ENCODE data around the gene RIPK4.

RIPK4 gene

DNA sequence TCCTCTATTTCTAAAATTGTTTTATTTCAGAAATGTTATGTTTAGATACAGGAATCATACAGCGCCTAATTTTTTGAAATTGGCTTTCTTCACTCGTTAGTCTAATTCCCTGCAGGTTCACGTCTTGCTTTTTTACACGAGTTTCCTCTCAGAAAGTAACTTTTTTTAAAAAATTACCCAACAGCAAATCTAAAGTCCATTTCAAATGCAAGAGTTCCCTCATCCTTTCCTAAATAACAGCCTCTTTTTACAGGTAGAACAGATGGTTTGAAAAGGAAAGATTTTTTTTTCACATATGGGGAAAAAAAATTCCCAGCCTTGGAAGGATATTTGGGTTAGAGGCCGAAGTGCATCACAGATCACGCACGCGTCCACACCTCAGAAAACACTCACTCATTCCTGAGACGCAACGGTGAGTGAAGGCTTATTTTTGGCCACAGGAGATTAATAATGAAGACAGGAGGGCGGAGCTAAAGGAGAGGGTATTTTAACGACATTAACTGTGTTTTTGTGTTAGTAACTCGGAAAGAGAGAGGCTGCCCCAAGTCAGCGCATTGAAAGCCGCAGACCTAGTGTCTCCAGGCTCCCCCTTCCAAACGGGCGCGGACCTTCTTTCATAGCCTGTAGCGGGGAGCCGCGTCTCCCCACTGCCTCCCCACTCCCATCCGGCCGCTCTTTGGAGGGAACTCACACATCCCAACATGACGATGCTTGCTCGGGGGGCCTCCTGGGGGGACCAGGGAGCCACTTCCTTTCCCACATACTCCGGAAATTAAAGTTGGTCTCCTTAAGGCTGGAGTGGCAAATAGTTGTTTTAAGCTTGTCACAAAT, 969 bp upstream of the RIPK4 start:
- no peak for DNase-seq

DNA sequence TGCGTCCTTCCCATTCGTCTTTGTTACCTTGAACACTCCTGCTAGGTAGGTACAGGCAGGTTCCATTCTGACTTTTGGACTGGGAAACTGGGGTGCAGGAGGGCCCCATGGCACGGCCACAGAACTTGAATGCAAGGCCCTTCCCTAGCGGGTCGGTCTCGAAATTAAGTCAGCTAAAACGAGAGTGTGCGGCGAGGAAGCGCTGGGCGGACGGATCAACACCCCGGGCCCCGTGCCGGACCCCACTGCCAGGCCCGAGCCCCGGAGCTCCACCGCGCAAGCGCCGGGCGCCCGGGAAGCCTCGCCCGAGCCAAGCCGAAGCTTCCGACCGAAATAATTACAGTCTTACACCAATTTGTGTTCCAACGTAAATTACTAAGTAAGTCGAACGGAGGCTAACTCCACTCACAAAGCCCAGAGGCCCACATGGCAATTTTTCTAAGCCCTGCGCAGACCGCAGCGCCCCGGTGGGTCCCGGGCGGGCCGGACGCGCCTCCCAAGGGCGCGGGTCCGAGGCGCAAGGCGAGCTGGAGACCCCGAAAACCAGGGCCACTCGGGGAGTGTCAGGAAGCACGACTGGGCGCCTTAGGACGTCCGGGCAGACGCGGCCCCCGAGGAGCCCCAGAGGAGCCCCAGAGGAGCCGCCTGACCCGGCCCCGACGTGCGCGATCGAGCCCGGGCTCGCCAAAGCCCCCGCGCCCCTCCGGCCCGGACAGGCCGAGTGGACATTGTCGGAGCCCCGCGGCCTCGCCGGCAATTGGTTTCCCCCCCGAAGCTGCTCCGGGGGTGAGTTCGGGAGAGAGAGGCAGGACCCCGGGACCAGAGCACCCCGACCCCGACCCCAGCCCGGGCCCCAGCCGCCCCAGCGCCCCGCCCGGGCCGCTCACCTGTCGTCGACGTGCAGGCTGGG, 624 bp downstream of the RIPK4 start:
- no peak for DNase-seq

DNA sequence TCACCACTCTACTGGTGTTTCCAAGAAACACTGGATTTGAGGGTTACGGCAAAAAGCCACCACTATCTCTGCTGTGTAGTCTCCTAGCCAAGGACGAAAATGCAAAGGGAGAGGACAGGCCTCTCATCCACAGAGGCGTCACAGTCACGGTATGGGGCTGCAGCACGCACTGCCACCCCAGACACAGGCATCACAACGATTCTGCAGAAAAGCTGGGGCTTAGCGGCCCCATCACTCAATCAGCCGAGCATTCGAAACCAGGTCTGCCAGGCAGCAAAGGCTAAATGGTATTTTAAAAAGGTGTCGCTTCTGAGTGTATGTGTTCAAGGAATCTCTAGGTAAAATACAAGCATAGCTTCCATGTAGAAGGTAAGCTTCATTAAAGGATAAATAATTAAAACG, 1.4 kb downstream of the RIPK4 start:
- no peak for DNase-seq

DNA sequence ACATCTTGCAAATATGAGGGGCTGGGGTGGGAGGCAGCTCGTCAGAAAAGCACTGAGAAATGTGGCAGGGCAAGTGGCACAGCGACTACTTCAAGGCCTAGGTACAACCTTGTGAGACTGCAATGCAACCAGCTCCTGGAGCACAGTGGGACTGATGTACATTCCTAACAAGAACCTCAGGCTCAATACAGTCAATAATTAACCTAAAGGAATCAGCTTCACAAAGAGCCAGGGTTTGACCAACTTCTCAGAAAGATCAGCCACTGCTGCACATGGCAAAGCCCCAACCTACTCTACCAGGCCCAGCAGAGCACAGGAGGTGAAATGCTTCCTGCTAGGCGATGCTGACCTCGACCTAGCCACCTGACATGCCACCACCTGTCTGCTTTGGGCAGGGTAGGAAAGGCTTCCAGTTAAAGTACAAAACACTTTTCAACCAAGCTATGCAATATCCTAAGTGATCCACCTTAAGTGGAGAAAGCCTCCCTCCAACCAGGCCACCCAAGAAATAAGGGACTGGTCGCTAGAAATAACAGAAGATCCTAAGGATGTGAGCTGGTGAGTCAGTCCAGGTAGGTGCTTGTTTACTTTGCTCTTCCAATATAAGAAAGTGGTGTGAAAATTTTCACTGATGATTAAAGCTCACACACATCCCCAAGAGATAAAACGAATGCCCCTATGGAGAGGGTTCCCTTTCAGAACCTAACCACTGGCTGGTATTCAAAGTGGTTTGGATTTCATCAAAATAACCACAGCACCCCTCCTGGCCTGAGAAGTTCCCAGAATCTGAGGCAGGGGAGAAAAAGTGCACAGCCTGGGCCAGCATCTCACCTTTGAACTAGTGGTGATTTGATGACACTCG, 2.1 kb downstream of the RIPK4 start:
- no peak for DNase-seq

DNA sequence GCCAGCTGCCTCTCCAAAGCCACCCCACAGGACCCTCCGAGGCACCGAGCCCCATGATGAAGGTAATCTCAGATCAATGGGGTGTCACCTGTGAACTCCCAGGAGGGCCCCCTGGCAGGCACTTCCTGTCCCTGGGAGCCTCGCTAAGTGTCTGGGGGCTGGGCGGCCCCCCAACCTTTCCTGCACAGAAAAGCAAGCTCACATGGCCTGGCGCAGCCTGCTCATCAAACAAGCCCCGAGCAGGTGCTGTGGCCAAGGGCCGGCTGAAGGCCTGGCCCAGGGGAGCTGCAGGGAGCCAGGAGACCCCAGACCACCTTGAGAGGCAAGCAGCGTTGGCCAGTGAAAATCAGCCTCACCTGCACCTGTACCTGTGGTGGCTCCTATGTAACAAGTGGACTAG, 2.9 kb downstream of the RIPK4 start:
- no peak for DNase-seq

DNA sequence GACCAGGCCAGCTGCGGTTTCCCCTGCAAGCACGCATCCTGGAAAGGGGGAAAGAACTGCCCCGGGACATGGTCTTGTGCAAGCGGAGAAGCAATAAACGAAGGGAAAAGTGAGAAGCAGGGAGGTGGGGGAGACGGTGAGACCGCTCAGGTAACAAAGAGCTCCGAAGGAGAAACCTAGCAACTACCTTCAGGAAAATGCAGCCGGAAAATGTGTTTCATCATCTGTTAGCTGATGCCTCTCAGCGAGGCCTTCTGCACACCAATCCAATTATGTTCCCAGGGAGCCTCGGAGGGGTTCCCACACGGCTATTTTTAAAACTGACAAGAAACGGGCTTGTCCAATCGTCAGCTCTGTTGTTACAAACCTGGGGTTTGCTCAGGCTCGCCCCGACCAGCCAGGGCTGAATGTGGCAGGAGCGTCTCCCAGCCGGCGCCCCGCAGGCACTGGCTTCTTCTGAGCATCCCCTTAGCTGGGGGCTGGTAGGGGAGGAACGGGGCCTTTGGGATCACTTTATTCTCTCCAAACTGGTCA, 3.4 kb downstream of the RIPK4 start:
- DNase-seq = no peak

DNA sequence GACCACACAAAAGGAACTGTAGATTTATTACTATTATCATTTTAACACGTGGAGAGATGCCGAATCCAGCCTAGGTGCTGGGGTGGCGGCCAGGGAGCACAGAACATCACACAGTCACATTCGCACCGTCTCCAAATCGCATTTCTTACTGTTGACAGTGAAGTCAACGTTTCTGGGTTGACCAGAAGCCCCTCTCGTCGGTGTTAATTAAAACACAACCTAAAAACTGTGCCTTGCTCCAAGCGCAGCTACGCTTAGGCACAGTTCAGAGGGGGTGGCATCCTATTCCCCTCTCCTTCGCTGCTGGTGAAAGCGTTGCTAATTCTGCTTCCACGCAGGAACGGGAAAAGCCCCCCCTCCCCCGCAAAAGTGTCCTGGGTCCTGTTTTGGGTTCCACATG, 4.1 kb downstream of the RIPK4 start:
- DNase-seq = no peak

DNA sequence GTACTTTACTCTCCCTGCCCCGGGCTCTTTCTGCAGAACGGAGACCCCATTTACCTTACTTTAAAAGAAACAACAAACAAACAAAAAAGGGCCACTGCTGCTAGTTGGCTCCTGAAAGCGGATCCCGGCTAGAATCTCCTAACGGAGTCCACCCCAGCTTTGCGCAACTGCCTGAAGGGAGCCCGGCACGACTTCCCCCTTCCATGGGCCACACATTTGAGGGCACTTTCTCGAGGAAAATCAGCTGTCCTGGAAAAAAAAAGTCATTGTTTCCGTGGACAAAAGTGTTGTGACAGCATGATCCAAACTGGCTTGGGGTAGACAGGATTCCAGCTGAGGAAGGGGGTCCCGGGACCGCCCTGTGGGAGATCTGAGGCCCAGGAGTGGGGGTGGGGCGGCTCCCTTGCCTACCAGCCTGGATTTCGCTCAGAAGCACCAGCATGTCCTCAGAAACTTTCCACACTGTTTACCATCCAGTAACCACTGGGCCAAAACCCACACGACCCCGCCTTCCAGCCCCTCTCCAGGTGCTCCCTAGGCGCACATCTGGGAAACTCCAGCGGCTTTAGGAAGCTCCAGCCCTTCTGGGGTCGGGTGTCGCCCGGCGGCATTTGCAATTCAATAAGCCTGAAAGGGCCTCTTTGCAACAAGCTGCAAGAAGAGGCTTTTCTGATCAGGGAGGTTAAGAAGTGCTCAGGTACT, 4.8 kb downstream of the RIPK4 start:
- no peak for DNase-seq

DNA sequence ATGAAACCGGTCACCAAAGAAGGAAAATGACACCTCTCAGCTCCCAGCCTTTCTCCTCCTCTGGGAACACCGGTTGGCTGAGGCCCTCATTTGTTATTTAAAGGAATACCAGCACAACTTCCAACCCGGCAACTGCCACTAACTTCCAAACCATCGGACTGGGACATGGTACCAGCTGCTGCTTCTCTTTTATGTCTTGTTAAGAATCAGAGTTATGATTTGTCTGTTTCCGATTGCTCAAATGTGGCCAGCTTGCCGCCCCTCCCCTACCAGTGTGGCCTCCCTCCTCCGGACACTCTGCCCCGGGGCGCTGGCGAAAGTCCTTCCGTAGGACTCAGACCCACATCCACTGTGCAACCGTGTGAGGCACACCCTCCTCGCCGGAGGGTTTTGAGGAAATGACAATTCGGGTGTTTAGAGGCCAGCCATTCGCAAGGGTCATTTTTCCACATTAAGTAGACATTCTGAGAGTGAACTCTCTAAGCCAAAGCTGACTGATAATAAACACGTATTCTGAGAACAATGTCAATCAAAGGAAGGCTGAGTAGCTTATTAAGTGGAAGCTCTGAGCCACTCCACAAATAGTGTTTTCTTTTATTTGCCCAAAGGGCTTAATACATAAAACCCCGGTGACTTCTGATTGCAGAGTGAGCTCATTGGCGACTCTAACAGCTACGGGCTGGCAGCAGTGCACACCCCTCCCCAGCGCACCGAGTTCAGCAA, 5.5 kb downstream of the RIPK4 start:
- no peak for DNase-seq

DNA sequence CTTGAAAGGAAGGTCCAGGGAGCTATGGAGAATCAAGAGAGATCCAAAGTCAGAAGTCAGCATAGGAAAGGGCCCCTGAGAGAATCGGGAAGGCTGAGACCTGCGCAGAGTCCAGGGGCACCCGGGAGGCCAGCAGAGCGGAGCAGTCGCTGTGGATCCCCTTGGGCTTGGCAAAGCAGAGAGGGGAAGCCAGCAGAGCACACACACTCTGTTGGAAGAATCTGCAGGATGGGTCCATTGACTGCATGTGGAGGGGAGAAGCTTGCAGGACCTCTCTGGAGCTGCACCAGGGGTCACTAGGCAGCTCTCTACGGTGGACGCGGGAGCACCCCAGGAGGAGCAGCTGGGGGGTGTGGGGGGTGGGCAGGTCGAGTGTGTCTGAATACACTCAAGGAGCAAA, 6.4 kb downstream of the RIPK4 start:
- DNase-seq = no peak

DNA sequence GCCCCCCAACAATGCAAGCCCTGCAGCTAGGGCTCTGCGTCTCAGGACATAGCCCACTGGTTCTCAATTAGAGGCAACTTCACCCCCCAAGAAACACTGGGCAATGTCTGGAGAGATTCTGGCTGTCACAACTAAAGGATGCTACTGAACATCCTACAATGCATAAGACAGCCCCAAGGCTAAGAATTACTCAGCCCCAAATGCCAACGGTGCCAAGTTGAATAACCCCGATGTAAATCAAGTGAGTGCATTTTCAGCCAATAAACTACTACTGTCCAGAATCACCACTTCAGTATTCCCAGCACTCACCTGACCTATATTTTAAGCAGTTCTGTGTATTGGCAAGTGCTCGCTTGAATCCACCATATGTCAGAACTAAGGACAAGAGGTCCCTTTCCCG, 6.9 kb downstream of the RIPK4 start:
- no peak for DNase-seq

DNA sequence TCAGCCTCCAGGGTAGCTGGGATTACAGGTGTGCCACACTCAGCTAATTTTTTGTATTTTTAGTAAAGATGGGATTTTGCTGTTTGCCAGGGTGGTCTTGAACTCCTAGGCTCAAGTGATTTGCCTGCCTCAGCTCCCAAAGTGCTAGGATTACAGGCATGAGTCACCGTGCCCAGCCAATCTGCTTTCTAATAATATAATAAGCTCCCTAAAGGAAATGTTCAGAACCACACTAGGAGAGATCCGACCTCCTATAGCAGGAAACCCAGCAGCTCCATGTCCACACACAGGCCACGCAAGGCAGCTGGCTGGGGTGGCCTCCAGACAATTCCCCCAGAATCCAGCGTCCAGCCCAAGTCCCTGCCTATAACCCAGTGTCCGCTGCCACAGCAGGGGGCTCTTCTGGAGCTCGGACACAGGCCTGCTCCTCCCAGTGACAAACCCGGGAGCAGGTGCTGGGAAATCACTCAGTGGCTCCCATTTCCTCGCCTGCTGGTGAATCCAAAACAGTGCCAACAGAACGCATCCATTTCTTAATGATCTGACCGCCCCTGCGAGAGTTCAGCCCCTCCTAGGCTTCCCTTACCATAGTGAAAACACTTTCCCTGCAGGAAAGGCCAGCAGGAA, 7.5 kb downstream of the RIPK4 start:
- no peak for DNase-seq

DNA sequence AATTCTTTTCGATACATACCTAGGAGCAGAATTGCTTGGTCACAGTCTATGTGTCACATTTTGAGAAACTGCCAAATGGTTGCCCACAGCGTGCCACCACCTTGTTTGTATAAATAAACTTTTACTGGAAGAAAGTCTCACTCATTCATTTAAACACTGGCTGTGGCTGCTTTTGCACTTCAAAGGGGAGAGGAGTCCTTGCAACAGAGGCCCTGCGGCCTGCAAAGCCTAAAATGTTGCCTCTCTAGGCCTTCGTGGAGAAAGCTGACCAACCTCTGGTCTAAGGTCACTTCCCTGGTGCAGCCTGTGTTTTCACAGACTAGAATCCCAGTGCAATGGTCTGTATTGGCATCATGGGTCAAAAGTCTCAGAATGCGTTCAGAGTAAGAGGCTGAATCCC, 8.3 kb downstream of the RIPK4 start:
- no peak for DNase-seq

DNA sequence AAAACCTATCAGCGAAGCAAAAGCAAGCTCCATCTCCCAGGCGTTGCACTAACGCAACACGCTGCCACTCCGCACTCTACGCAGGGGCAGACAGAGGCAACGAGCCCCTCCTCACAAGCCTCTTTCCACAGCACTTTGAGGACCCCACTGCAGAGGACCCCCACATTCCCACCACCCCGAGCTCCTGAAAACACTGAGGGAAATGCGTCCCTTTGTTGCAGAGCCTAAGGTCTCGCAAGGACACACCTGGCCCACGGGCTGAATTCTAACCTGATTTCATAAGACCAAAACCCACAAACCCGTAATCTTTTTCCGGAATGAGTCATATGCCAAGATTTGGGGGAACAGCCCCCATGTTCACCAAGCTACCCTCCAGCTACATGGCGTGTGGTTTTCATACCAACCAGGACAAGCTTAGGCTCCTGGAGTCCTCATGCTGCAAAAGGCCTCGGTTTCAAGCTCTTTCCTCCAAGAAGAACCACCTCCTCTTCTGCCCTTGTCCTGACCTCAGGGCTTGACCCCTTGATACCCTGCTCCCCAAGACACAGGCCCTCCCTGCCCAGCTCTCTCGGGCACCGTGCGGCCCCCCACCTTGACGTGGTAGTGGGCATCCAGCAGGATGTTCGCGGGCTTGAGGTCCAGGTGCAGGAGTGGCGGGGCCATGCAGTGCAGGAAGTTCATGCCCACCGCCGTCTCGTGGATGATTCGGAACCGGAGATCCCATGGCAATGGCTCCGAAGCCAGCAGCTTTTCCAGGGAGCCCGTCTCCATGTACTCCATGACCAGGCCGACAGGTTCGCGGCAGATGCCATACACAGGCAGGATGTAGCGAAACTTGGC, 10.7 kb downstream of the RIPK4 start:
- DNase-seq = no peak

DNA sequence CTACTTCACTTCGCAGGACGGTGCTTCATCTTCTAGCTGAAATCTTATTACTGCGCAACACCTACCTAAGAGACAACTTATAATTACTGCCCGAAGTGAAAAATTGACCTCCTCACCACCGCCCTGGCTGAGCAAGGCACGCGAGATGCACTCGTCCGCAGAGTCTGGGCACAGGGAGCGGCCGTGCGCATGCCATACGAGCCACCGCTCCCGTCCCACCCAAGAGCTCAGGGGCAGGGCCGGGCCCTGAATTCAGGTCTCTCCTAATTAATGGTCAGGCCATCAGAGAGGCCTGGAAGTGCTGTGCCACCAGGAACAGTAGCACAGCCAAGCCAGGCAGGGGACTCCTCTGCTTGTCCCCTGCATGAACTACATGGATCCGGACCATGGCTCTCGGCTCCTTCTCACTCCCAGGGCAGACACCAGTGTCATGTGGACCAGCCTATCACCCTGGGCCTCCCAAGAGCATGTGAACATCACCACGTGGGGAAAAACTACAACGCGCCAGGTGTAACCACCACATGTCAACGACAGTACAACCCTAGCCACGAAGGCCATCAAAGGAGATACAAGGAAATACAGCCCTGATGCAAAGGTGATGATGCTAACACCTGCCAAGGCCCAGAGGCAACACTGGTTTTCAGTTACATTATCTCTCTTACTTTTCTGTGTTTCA, 11.5 kb downstream of the RIPK4 start:
- DNase-seq = no peak

DNA sequence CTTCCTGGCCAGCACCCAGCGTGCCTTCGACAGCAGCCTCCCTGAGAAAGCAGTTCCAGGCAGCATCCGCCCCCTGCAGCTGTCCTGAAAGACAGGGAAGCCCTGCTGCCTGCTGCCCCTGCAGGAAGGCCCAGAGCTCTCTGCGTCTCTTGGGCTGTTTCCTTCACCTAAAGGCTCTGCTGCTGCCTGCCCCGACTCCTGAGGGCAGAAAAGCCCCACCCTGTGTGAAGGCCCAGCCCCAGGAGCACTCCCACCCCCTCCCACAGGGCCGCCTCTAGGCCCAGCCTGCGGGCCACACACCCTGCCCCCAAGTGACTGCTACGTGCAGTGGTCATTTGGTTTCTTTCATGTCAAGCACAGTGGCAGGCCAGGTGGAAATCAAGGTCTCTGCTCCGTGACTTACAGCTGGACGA, 12.4 kb downstream of the RIPK4 start:
- no peak for DNase-seq

DNA sequence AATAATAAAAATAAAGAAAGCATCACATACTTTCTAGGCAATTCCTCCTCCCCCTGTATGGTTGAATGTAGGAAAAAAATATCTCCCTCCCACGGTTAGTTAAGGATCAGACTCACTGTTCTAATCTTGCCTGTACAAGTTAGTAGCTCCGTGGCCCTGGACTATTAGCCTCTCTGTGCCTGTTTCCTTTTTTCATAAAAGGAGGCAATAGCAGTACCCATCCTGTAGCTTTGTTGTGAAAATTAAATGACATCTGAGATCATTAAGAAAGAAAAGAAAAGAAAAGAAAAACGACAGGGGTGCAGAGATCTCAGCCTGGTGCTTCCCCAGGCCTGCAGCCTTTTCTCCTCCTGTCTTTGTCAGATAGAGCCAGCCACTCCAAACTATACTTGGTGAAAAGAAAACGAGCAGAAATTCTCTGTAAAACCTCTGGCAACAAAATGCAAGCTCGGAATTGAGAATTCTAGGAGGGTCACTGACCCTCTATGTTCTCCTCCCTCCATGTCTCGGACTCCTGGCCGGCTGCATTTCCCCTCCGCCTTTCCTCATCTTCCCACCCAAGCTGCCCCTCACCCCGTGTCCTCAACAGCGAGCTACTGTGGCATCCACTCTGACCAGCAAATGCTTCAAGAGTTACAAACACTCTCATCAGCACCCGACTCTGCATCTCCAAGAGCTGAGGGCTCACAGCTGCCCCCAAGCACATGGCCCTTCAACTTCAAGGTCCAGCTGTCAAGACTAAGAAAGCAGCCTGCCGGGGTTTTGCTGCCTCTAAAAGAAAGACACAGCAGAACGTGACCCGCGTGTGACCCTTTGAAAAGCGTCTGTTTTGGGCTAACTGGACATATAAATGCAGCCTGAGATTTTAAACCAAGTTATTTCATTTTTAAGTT, 13.6 kb downstream of the RIPK4 start:
- no peak for DNase-seq

DNA sequence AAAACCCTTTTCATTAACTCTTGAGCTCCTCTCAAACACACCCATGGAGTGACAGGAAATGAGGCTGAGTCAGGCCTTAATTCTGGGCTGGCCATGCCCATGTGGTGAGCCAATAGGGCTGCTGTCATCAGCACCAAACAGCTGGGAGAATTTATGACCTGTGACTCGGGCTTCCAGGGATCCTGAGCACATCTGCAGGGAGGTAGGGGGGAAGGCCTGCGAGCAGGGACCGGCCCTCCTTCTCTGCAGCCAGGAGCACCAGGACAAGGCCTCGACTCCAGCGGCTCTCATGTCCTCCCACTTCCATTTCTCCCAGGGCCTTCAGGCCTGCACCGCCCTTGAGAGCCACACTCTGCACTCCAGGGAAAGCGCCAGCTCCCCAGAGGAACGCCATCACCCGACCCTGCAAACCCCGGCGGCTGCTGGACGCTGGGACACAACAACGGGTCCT, 14.6 kb downstream of the RIPK4 start:
- DNase-seq = no peak
